Body of pancreas (tissue), 4 donors: ENCODE results near the gene EEF2KMT. TPM values are rescaled to one million over a fixed set of nuclear protein-coding genes. Genes with fewer than 3 reads are reported as not detected.
A peak's percentile ranks its signal among the peaks of the same experiment; 100 is the strongest.

Experiments
- ATAC-seq: fragments of 150-250 bp; one replicate; pipeline ENCODE4 v1.9.1; 2016
- DNase-seq, 4 donors: peaks; one replicate each; pipeline ENCODE4 v3.0.0-alpha.2; 2019
- H3K27ac ChIP-seq, 4 donors: fragments of 200-600 bp; sonication (generic); 1 replicate in 3 of 4; 2 replicates in 1 of 4; pipeline versions ENCODE4 v1.5.1 to v1.6.1; 2016 to 2019; ENCODE audit warnings: mild to moderate bottlenecking in 1 of 4, mixed read lengths in 1 of 4, moderate library complexity in 1 of 4
- H3K27me3 ChIP-seq, 2 donors: fragments of 200-600 bp; sonication (generic); one replicate each; pipeline ENCODE4 v1.6.0; 2016; ENCODE audit warnings: mild to moderate bottlenecking in 1 of 2
- H3K36me3 ChIP-seq, 2 donors: fragments of 200-600 bp; sonication (generic); replicated peaks in 1 of 2; 2 replicates each; pipeline ENCODE4 v1.5.1; 2016; ENCODE audit warnings: low read depth in 2 of 2; ENCODE audit not compliant: insufficient read depth in 1 of 2
- H3K4me1 ChIP-seq: fragments of 200-600 bp; sonication (generic); one replicate; pipeline ENCODE4 v1.6.0; 2016
- H3K4me3 ChIP-seq, 2 donors: fragments of 200-600 bp; sonication (generic); 1 replicate in 1 of 2; 2 replicates in 1 of 2; pipeline ENCODE4 v1.5.1; 2016 to 2019
- H3K9me3 ChIP-seq, 3 donors: fragments of 200-600 bp; sonication (generic); 1 replicate in 2 of 3; 2 replicates in 1 of 3; pipeline ENCODE4 v1.5.1; 2016
- POLR2A ChIP-seq, 3 donors: fragments of 450-650 bp; IDR thresholded peaks; one replicate each; pipeline ENCODE4 v1.6.1; 2016; ENCODE audit warnings: antibody characterized with exemption in 3 of 3, mild to moderate bottlenecking in 2 of 3
- WGBS, 2 donors: methylation state at CpG; one replicate each; pipeline ENCODE4 v1.1.5; 2017; 5-methylcytosine and 5-hydroxymethylcytosine counted together
- intact Hi-C: fragments of 100-400 bp; cut with DNase I; formaldehyde crosslinking; loops from one replicate; pipeline ENCODE4 v1.15.1; 2023
- total RNA-seq, 2 donors: library from RNA; depleted of rRNA; stranded (reverse); fragments of >200 nt; gene quantifications; one replicate each; pipeline ENCODE4 v1.1.0, GENCODE V29; 2016
- TF ChIP-seq, protein P1 (sequence below), 7 experiments: fragments of 450-650 bp in 4 of 7; fragments of 200-600 bp in 3 of 7; sonication (generic) in 3 of 7; IDR thresholded peaks; one replicate each; pipeline ENCODE4 v1.5.1; 2016 to 2019; ENCODE audit warnings: antibody characterized with exemption in 7 of 7

EEF2KMT gene
- total RNA-seq, 2 donors from 2014 or later = 2.0 to 2.9 TPM

DNA sequence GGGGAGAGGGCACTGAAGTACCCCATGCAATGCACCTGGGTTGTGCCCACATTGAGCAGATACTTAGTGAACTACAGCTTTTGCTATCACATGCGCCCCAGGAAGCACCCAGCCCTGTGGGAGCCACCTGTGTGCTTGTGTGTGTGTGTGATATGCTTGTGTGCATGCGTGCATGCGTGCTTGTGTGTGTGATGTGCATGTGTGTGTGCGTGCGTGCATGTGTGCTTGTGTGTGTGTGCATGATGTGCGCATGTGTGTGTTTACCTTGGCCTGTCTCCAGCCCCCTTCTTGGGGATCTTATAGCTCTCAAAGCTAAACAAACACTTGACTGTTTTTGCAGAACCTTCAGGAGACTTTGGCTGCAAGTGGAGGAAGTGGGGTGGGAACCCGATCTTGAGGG is 32.7 kb downstream of the EEF2KMT start:
- WGBS, 2 donors = 23 to 45% methylated on average over 2 to 7 of the region's 7 CpGs
- Histone ChIP-seq H3K4me1 (no peaks in the 10 kb centered on the region), H3K4me3 (no peak overlapping the region), H3K9me3 (no peaks in the 10 kb centered on the region), H3K27me3 (no peaks in the 10 kb centered on the region), H3K36me3 (no peaks in the 10 kb centered on the region), H3K27ac (no peak overlapping the region)
- ATAC-seq (no peak), DNase-seq (peak in 2 of 4 donors; percentile 46 to 63)
- TF ChIP-seq POLR2A (IDR thresholded peaks at IDR 0.05) = no peak
- TF ChIP-seq, protein P1, sequence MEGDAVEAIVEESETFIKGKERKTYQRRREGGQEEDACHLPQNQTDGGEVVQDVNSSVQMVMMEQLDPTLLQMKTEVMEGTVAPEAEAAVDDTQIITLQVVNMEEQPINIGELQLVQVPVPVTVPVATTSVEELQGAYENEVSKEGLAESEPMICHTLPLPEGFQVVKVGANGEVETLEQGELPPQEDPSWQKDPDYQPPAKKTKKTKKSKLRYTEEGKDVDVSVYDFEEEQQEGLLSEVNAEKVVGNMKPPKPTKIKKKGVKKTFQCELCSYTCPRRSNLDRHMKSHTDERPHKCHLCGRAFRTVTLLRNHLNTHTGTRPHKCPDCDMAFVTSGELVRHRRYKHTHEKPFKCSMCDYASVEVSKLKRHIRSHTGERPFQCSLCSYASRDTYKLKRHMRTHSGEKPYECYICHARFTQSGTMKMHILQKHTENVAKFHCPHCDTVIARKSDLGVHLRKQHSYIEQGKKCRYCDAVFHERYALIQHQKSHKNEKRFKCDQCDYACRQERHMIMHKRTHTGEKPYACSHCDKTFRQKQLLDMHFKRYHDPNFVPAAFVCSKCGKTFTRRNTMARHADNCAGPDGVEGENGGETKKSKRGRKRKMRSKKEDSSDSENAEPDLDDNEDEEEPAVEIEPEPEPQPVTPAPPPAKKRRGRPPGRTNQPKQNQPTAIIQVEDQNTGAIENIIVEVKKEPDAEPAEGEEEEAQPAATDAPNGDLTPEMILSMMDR (IDR thresholded peaks at IDR 0.05) = no peak
- intact Hi-C loops = no loop called here

- Histone ChIP-seq H3K4me3 (no peak overlapping the region), H3K27ac (no peak overlapping the region), H3K9me3 (no peaks in the 10 kb centered on the region), H3K36me3 (no peaks in the 10 kb centered on the region), H3K27me3 (no peaks in the 10 kb centered on the region), H3K4me1 (no peaks in the 10 kb centered on the region)
- intact Hi-C loops = no loop called here
- no peak for DNase-seq
- no peak for ATAC-seq
- TF ChIP-seq, protein P1 (IDR thresholded peaks at IDR 0.05) = no peak
- TF ChIP-seq POLR2A (IDR thresholded peaks at IDR 0.05) = no peak
- 77 to 79% methylated on average over 16 to 19 of the region's 19 CpGs for WGBS, 2 donors
Observed at GRCh38 chr16:5062790-5063765, 34.5 kb downstream of the EEF2KMT start.

DNA sequence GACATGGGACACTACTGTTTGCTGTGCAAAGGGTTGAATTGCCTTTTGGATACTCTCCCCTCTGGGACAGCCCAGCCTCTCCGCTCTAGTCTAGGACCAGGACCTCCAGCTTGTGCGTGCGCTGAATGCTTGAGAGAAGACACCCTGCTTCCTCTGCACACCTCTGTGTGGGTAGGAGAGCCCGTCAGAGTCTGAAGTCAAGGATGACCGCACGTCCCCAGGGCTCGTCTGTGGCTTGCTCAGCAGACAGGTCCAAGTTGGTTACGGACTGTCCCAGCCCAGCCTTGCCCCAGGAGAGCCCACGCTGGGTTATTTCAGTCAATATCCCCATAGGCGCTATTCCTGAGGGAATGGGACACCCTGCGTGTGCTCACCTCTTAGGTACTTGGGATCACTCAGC is 35.5 kb downstream of the EEF2KMT start:
- no peaks in the 10 kb centered on the region for H3K4me1 ChIP-seq
- no peaks in the 10 kb centered on the region for H3K9me3 ChIP-seq
- no peak for ATAC-seq
- no peaks in the 10 kb centered on the region for H3K27me3 ChIP-seq
- intact Hi-C loops = no loop called here
- no peak overlapping the region for H3K4me3 ChIP-seq
- TF ChIP-seq, protein P1 (IDR thresholded peaks at IDR 0.05) = no peak
- no peak for TF ChIP-seq POLR2A (IDR thresholded peaks at IDR 0.05)
- 84 to 94% methylated on average over 3 to 11 of the region's 11 CpGs for WGBS, 2 donors
- DNase-seq = no peak
- no peaks in the 10 kb centered on the region for H3K36me3 ChIP-seq
- no peak overlapping the region for H3K27ac ChIP-seq

DNA sequence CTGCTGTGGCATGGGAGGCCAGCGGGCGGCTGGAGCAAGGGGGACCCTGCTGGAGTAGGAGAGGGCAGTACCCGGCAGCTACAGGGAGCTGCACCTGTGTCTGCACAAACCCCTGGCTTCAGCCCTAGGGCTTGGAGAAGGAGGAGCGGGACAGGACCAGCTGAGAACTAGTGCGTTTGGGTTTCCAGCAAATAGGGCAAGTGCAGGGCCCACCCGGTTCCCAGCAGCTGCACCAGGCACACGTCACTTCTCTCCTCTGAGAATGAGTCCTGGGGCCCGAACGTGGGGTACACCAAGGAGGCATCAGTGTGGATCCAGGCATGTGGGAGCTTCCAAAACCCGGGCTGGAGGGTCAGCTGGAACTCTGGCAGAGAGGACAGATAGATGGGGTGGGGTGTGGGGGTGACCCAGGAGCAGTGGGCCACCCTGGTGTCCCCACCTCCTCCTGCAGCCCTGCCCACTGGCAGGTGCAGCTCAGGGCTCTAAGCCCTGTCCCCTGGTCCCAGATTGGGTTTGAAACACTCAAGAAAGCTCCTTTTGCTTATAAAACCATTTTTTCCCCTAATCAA is 37.4 kb downstream of the EEF2KMT start:
- Histone ChIP-seq H3K9me3 (no peaks in the 10 kb centered on the region), H3K36me3 (no peaks in the 10 kb centered on the region), H3K27me3 (no peaks in the 10 kb centered on the region), H3K27ac (no peak overlapping the region), H3K4me1 (no peaks in the 10 kb centered on the region), H3K4me3 (no peak overlapping the region)
- DNase-seq = no peak
- ATAC-seq = no peak
- 77 to 82% methylated on average over 5 to 10 of the region's 10 CpGs for WGBS, 2 donors
- TF ChIP-seq, protein P1 (IDR thresholded peaks at IDR 0.05) = no peak
- TF ChIP-seq POLR2A (IDR thresholded peaks at IDR 0.05) = no peak
- intact Hi-C loops = no loop called here
